Heart left ventricle (tissue), 16 donors: ENCODE measurements around the gene NHSL2. TPM values are rescaled to one million over a fixed set of nuclear protein-coding genes. Genes with fewer than 3 reads are reported as not detected.

Source experiments
- ATAC-seq, 4 donors: fragments of 200-7000 bp; cut with Tn5 transposase; one replicate each; pipeline ENCODE4 v1.9.1; 2020 to 2022; ENCODE audit warnings: moderate library complexity in 4 of 4, mild to moderate bottlenecking in 3 of 4, moderate number of reproducible peaks in 1 of 4
- DNase-seq, 5 donors: peaks; one replicate each; pipeline ENCODE4 v3.0.0-alpha.2; 2020
- H3K27ac ChIP-seq, 12 donors: fragments of 200-600 bp; sonication (generic) in 4 of 12; one replicate each; pipeline versions ENCODE4 v1.5.0 to v1.8.0; 2016 to 2022; ENCODE audit warnings: mild to moderate bottlenecking in 2 of 12
- H3K27me3 ChIP-seq, 9 donors: fragments of 200-600 bp; sonication (generic) in 2 of 9; one replicate each; pipeline versions ENCODE4 v1.5.1 to v1.8.0; 2016 to 2022; ENCODE audit warnings: mild to moderate bottlenecking in 3 of 9
- H3K36me3 ChIP-seq, 9 donors: fragments of 200-600 bp; sonication (generic) in 2 of 9; one replicate each; pipeline versions ENCODE4 v1.5.0 to v1.8.0; 2018 to 2022; ENCODE audit warnings: mild to moderate bottlenecking in 2 of 9
- H3K4me1 ChIP-seq, 12 donors: fragments of 200-600 bp; sonication (generic) in 4 of 12; one replicate each; pipeline versions ENCODE4 v1.5.0 to v1.8.0; 2016 to 2022; ENCODE audit warnings: mild to moderate bottlenecking in 3 of 12
- H3K4me3 ChIP-seq, 12 donors: fragments of 200-600 bp; sonication (generic) in 4 of 12; one replicate each; pipeline versions ENCODE4 v1.5.0 to v1.8.0; 2017 to 2022; ENCODE audit warnings: mild to moderate bottlenecking in 9 of 12, moderate library complexity in 4 of 12
- H3K9me3 ChIP-seq, 12 donors: fragments of 200-600 bp; sonication (generic) in 4 of 12; one replicate each; pipeline versions ENCODE4 v1.5.0 to v1.8.0; 2016 to 2022; ENCODE audit warnings: mild to moderate bottlenecking in 1 of 12
- CTCF ChIP-seq, 12 donors: fragments of 200-600 bp; sonication (generic) in 4 of 12; IDR thresholded peaks; one replicate each; pipeline versions ENCODE4 v1.5.0 to v1.8.0; 2018 to 2022; ENCODE audit warnings: antibody characterized with exemption in 12 of 12, mild to moderate bottlenecking in 5 of 12
- POLR2A ChIP-seq, 2 donors: fragments of 450-650 bp; IDR thresholded peaks; one replicate each; pipeline ENCODE4 v1.6.1; 2017; ENCODE audit warnings: antibody characterized with exemption in 2 of 2, mild to moderate bottlenecking in 2 of 2, moderate library complexity in 2 of 2
- WGBS, 4 donors: extraction: QIAGEN DNeasy Blood & Tissue Kit in 2 of 4; methylation state at CpG; one replicate each; pipeline versions ENCODE4 v1.1.5 to v1.1.7; 2013 to 2018; 5-methylcytosine and 5-hydroxymethylcytosine counted together
- intact Hi-C, 10 donors: fragments of 100-400 bp; cut with DNase I; formaldehyde crosslinking; loops; one replicate each; pipeline versions ENCODE4 v1.11.1 to v1.14.2; 2022
- polyA plus RNA-seq, 2 donors: library from polyadenylated mRNA; stranded (reverse); fragments of 200-250 nt; gene quantifications; one replicate each; pipeline ENCODE4 v1.2.3, GENCODE V29; 2013
- total RNA-seq, 9 donors: library from RNA; depleted of rRNA in 2 of 9; stranded (reverse); fragments of >200 nt in 2 of 9; fragmentation: NEBNext Ultra II Directional in 3 of 9; extraction: Animal tissue kit (Norgen Biotek cat#: 25700) in 3 of 9; gene quantifications; one replicate each; pipeline versions ENCODE4 v1.1.0 to v1.2.4, GENCODE V29; 2016 to 2023
- donor health status: ischemic (EF 13 %, LVEDD 7.1; RV severe dilation, severe dysfunction).
- donor health status: healthy with polysubstance abuse.
- donor health status: DM: no; HTN: yes; CAD: no.
- donor health status: DM: no; HTN: no; CAD: no.
- donor health status: ischemic (EF 25% LVEDD 6.9; RV normal size, moderate dysfunction).
- donor health status: ischemic (EF 25% LVEDD 5.7; RV mildly dilated, moderate dysfunction).
- donor health status: healthy.
- donor health status: DM: yes; HTN: yes; CAD: no.
- donor health status: ischemic (EF 35%, LVEDD 5.7; RV mildly dilated, moderate dysfunction).
- donor health status: nonischemic (EF 11% LVEDD 7.7; RV severe dilation, severe dysfunction).
- donor health status: DM: yes; HTN: yes; CAD: no.
- donor health status: PGD.
- donor health status: ischemic (EF 29% LVEDD 5.4; RV normal size, mild dysfunction).
- donor health status: nonischemic (EF 23%, LVEDD 6.1; RV moderate dilation, normal function).

The NHSL2 gene
- total and polyA plus RNA-seq, 11 donors, result 1.8 to 14.0 (median 5.8) TPM

GRCh38 chrX:71885099-71885498, 25.5 kb upstream of the NHSL2 start:
- H3K9me3 ChIP-seq, result peaks cover 0 to 5% (median 0%) of the 10 kb centered on the region in 12 donors
- H3K4me1 ChIP-seq, result no peaks in the 10 kb centered on the region
- H3K27ac ChIP-seq, result no peak overlapping the region
- TF ChIP-seq POLR2A (IDR thresholded peaks at IDR 0.05) (no peak), CTCF (IDR thresholded peaks at IDR 0.05) (no peak)
- no peak for ATAC-seq
- intact Hi-C loops, result no loop called here
- no peak for DNase-seq
- no peak overlapping the region for H3K4me3 ChIP-seq
- peaks cover 0 to 14% (median 0%) of the 10 kb centered on the region in 9 donors for H3K27me3 ChIP-seq
- no peaks in the 10 kb centered on the region for H3K36me3 ChIP-seq
- WGBS, 4 donors, result 64 to 77% (median 72%) methylated on average over 3 of the region's 3 CpGs

GRCh38 chrX:71895607-71896006, 15.0 kb upstream of the NHSL2 start:
- Histone ChIP-seq H3K4me1 (no peaks in the 10 kb centered on the region), H3K27me3 (peaks cover 0 to 14% (median 0%) of the 10 kb centered on the region in 9 donors), H3K27ac (no peak overlapping the region), H3K4me3 (no peak overlapping the region), H3K36me3 (no peaks in the 10 kb centered on the region), H3K9me3 (no peaks in the 10 kb centered on the region)
- TF ChIP-seq POLR2A (IDR thresholded peaks at IDR 0.05), result no peak
- TF ChIP-seq CTCF (IDR thresholded peaks at IDR 0.05), result no peak
- no peak for ATAC-seq
- DNase-seq, result no peak
- intact Hi-C loops, result no loop called here

- Histone ChIP-seq H3K9me3 (no peaks in the 10 kb centered on the region), H3K36me3 (no peaks in the 10 kb centered on the region), H3K27ac (no peak overlapping the region), H3K27me3 (peaks cover 0 to 50% (median 4%) of the 10 kb centered on the region in 9 donors), H3K4me3 (no peak overlapping the region), H3K4me1 (peaks cover 0 to 5% (median 0%) of the 10 kb centered on the region in 12 donors)
- ATAC-seq, result no peak
- intact Hi-C loops, result no loop called here
- 66 to 80% (median 75%) methylated on average over 5 of the region's 5 CpGs for WGBS, 4 donors
- no peak for TF ChIP-seq CTCF (IDR thresholded peaks at IDR 0.05)
- no peak for TF ChIP-seq POLR2A (IDR thresholded peaks at IDR 0.05)
- DNase-seq, result no peak
Observed at GRCh38 chrX:71906144-71906543, 4.5 kb upstream of the NHSL2 start.

- Histone ChIP-seq H3K4me3 (no peak overlapping the region), H3K9me3 (no peaks in the 10 kb centered on the region), H3K27ac (no peak overlapping the region), H3K36me3 (no peaks in the 10 kb centered on the region), H3K27me3 (peaks cover 0 to 71% (median 4%) of the 10 kb centered on the region in 9 donors), H3K4me1 (peaks cover 0 to 10% (median 0%) of the 10 kb centered on the region in 12 donors)
- DNase-seq (no peak), ATAC-seq (no peak)
- TF ChIP-seq POLR2A (IDR thresholded peaks at IDR 0.05), result no peak
- intact Hi-C loops, result no loop called here
- 53 to 72% (median 62%) methylated on average over 3 of the region's 3 CpGs for WGBS, 4 donors
Observed at GRCh38 chrX:71908387-71908786, 2.3 kb upstream of the NHSL2 start.

- intact Hi-C loops, result loop anchor here in 2 of 10 donors (5.0 to 10.0 kb wide), 2 partner anchors 215 to 217 kb away; no protein-coding TSS in a partner anchor
- WGBS, 4 donors, result 23 to 53% (median 37%) methylated on average over 8 of the region's 8 CpGs
- peak in 3 of 5 donors; percentile 7 to 52 (median 27) for DNase-seq
- Histone ChIP-seq H3K36me3 (no peaks in the 10 kb centered on the region), H3K27ac (peak overlapping the region in 1 of 12 donors; percentile 9), H3K9me3 (no peaks in the 10 kb centered on the region), H3K4me3 (peak overlapping the region in 9 of 12 donors; percentile 39 to 62 (median 52)), H3K4me1 (peaks cover 0 to 10% (median 0%) of the 10 kb centered on the region in 12 donors), H3K27me3 (peaks cover 0 to 87% (median 4%) of the 10 kb centered on the region in 9 donors)
- peak in 5 of 12 donors; percentile 12 to 30 (median 22) for TF ChIP-seq CTCF (IDR thresholded peaks at IDR 0.05)
- TF ChIP-seq POLR2A (IDR thresholded peaks at IDR 0.05), result no peak
- peak in 3 of 4 donors; percentile 42 to 64 (median 55) for ATAC-seq
Observed at GRCh38 chrX:71909956-71910355, 689 bp upstream of the NHSL2 start.
